Astrocyte of the cerebellum (primary cell): ENCODE results near the gene PLCD1.

Source experiments
- DNase-seq: peaks from one replicate; pipeline ENCODE4 v3.0.0-alpha.2; 2011; ENCODE audit warnings: low read depth
- H3K4me3 ChIP-seq: 2 replicates; pipeline ENCODE4 v1.5.1; 2011; ENCODE audit warnings: mild to moderate bottlenecking, low read depth, low read length, moderate library complexity
- in situ Hi-C: cut with HindIII; loops from 2 replicates; pipeline ENCODE4 v1.10.0; 2017; ENCODE audit warnings: low sequenced_read_pairs
- TF ChIP-seq, protein P1 (sequence below): IDR thresholded peaks from 2 replicates; pipeline ENCODE4 v1.5.1; 2012; ENCODE audit warnings: low read length, low read depth, moderate library complexity, mild to moderate bottlenecking; ENCODE audit errors: missing control alignments

The PLCD1 gene

DNA sequence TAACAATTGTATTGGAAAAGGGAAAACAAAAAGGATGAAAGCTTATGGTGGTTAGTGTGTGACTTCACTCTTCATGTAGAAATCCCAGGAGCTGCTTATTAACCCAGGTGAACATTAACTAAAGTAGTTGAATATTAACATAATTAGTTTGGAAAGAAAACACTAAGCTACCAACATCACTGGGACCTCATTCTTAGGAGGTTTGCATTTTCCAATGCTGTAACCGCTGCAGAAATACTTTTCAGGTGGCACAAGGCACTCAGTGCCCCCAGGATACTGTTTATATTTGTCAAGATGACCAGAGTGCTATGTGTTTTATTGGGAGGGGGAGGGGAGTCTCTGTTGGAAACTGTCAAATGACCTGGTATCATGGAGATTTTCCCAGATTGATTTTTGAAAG is 64.7 kb downstream of the PLCD1 start:
- TF ChIP-seq, protein P1, sequence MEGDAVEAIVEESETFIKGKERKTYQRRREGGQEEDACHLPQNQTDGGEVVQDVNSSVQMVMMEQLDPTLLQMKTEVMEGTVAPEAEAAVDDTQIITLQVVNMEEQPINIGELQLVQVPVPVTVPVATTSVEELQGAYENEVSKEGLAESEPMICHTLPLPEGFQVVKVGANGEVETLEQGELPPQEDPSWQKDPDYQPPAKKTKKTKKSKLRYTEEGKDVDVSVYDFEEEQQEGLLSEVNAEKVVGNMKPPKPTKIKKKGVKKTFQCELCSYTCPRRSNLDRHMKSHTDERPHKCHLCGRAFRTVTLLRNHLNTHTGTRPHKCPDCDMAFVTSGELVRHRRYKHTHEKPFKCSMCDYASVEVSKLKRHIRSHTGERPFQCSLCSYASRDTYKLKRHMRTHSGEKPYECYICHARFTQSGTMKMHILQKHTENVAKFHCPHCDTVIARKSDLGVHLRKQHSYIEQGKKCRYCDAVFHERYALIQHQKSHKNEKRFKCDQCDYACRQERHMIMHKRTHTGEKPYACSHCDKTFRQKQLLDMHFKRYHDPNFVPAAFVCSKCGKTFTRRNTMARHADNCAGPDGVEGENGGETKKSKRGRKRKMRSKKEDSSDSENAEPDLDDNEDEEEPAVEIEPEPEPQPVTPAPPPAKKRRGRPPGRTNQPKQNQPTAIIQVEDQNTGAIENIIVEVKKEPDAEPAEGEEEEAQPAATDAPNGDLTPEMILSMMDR = no peak
- no peak for DNase-seq
- in situ Hi-C loops = loop anchor here (25.0 kb wide), 1 partner anchor 527 kb away; no protein-coding TSS in a partner anchor

DNA sequence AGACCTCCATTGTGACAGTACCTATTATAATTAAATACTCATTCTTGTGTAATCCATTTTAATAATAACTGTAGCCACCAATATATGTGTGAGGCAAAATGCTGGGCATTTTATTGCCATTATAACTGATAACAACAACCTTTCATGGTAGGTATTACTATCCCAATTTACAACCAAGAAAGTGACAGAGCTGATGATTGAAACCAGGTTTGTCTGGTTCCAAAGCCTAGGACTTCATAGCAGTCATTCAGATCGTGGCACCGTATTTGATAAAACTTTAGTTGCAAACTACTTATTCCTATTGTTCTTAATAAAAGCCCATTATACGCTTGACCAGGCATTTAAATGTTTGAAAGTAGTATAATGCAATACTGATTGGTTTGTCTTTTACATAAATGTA is 65.3 kb downstream of the PLCD1 start:
- TF ChIP-seq, protein P1 = no peak
- no peak overlapping the region for H3K4me3 ChIP-seq
- DNase-seq = no peak
- in situ Hi-C loops = loop anchor here (25.0 kb wide), 1 partner anchor 527 kb away; no protein-coding TSS in a partner anchor

More for the DNA sequence above, 64.7 kb downstream of the PLCD1 start:
- H3K4me3 ChIP-seq = no peak overlapping the region

DNA sequence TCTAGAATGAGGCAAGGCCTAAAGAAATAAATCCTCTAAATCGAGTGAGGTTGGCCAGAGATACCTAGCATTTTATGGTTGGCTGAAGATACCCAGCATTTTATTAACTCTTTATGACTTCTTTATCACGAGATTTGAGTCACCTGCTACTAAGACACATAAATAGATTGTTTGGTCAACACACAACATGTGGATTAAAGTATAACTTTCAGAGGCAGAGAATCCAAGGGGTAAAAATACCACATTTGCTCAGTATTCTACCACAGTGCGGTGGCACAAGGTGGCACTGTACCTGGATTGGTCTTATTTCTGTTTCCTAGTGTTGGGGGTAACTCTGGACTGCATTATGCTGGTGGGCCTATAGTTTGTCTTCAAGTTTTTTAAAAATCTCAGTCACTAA is 65.8 kb downstream of the PLCD1 start:
- no peak overlapping the region for H3K4me3 ChIP-seq
- no peak for DNase-seq
- in situ Hi-C loops = loop anchor here (25.0 kb wide), 1 partner anchor 526 kb away; no protein-coding TSS in a partner anchor
- TF ChIP-seq, protein P1 = no peak

DNA sequence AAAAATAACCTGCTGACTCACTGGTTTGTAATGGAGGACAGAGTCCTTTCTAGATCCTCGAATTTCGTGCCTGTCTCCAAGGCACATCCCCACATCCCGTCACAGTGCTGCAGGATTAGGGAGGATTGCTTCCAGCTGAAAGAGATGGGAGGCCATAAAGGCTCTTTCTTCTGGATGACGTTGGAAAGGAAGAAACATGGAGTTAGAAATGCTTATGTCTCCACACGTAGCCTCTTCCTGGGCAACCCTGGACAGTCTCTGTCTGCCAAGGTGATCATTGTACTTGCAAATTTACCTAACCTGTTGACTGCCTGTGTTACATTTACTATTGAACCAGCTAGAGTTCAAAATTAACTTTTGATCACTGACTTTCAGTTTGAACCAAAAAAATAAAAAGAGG is 66.4 kb downstream of the PLCD1 start:
- H3K4me3 ChIP-seq = no peak overlapping the region
- in situ Hi-C loops = loop anchor here (25.0 kb wide), 1 partner anchor 526 kb away; no protein-coding TSS in a partner anchor
- no peak for DNase-seq
- TF ChIP-seq, protein P1 = no peak

DNA sequence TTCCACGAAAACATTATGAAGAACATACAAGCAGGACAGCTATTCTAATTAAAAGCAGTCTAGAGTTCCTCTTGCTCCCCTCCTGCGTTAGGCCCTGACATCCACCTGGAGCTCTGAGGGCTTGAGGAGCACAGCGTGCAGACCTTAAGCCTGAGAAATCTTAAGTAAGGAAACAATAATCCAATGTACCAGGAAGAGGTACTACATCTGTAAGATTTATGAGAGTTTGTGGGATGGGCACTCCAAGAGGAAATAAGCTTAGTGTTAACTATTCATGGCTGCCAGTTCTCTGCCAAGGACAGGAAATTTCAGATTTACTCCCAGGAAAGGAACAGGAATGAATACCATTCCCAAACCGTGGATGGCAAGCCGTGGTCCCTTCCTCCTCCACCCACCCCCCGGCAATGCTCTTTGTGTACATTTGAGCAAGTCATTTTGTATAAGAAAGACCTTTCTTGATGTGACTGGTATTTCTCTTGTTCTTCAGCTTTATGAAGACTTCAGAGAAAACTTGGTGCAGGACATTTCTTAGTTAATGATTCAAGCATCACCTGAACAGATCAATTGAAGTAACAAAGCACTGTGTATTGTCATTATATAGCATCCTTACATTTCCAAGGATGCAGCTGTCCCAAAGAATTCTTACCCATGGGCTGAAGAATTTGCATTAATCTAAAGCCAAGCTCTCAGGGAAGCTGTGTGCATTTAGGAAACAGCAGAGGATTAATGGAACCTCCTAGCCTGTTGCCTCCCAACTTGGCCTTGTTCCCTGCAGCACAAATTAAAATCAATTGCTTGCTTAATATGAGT is 67.6 kb downstream of the PLCD1 start:
- H3K4me3 ChIP-seq = no peak overlapping the region
- DNase-seq = no peak
- TF ChIP-seq, protein P1 = no peak
- in situ Hi-C loops = loop anchor here (25.0 kb wide), 1 partner anchor 525 kb away; no protein-coding TSS in a partner anchor

DNA sequence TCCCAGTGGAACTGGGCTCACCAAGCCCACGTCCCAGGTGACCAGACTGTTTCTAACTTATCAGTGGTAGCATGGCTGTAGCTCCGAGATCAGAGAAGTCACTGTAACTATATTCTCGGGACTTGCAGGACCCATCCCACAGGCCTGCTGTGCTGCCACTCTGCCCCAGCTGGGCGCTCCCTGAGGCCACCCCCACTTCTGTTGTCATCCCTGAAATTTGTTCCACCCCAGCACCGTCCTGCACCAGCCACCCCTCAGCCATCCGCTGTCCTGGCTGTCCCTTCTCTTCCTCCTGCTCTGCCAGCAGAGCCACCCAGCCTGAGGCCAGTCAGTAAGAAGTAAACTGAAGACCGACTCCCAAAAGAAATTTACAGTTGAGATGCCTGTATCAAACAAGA is 71.9 kb downstream of the PLCD1 start:
- DNase-seq = no peak
- no peak overlapping the region for H3K4me3 ChIP-seq
- TF ChIP-seq, protein P1 = no peak
- in situ Hi-C loops = loop anchor here (25.0 kb wide), 1 partner anchor 520 kb away; no protein-coding TSS in a partner anchor
